ENCODE results near the gene ATP9B.

- TF ChIP-seq EZH2 (IDR thresholded peaks at IDR 0.05; ENCODE audit: borderline replicate concordance, low read depth, low read length, poor library complexity, severe bottlenecking) (no peak), CTCF (conservative IDR thresholded peaks at IDR 0.05; ENCODE audit: low read depth, low read length) (no peak)
These were observed 336.0 kb downstream of the ATP9B start for GRCh38 chr18:79405019-79405780.

Measured in A673 (cell line).